Psoas muscle (tissue), 8 donors: ENCODE data around the gene SLC7A6OS. TPM values are rescaled to one million over a fixed set of nuclear protein-coding genes. Genes with fewer than 3 reads are reported as not detected.

Experiments used
- ATAC-seq, 4 donors: fragments of 200-7000 bp; cut with Tn5 transposase; one replicate each; pipeline ENCODE4 v1.9.1; 2020; ENCODE audit warnings: moderate library complexity in 3 of 4, mild to moderate bottlenecking in 2 of 4
- DNase-seq, 2 donors: peaks; one replicate each; pipeline ENCODE4 v3.0.0-alpha.2; 2020
- H3K27ac ChIP-seq: fragments of 200-600 bp; one replicate; pipeline ENCODE4 v1.8.0; 2022
- H3K27me3 ChIP-seq, 3 donors: fragments of 200-600 bp in 1 of 3; one replicate each; pipeline versions ENCODE4 v1.6.1 to v1.8.0; 2013 to 2022; ENCODE audit warnings: low read length in 2 of 3, mild to moderate bottlenecking in 2 of 3, moderate library complexity in 1 of 3; ENCODE audit not compliant: insufficient read depth in 3 of 3
- H3K36me3 ChIP-seq, 2 donors: fragments of 200-600 bp in 1 of 2; one replicate each; pipeline versions ENCODE4 v1.6.1 to v1.8.0; 2013 to 2022; ENCODE audit warnings: low read depth in 1 of 2, mild to moderate bottlenecking in 1 of 2, moderate library complexity in 1 of 2; ENCODE audit not compliant: insufficient read depth in 1 of 2
- H3K4me1 ChIP-seq: fragments of 200-600 bp; one replicate; pipeline ENCODE4 v1.8.0; 2022
- H3K4me3 ChIP-seq: fragments of 200-600 bp; one replicate; pipeline ENCODE4 v1.8.0; 2022; ENCODE audit warnings: mild to moderate bottlenecking
- H3K9me3 ChIP-seq: fragments of 200-600 bp; one replicate; pipeline ENCODE4 v1.8.0; 2022
- WGBS, 3 donors: extraction: QIAGEN DNeasy Blood & Tissue Kit; methylation state at CpG; one replicate each; pipeline versions ENCODE4 v1.1.6 to v1.1.7; 2013; 5-methylcytosine and 5-hydroxymethylcytosine counted together
- intact Hi-C, 2 donors: fragments of 100-400 bp; cut with DNase I; formaldehyde crosslinking; loops; one replicate each; pipeline versions ENCODE4 v1.11.0 to v1.14.2; 2022
- polyA plus RNA-seq, 3 donors: library from polyadenylated mRNA; stranded (reverse); fragments of 200-250 nt; gene quantifications; one replicate each; pipeline ENCODE4 v1.2.3, GENCODE V29; 2013
- total RNA-seq, 4 donors: library from RNA; stranded (reverse); fragmentation: NEBNext Ultra II Directional in 2 of 4; extraction: Animal tissue kit (Norgen Biotek cat#: 25700) in 2 of 4; gene quantifications; one replicate each; pipeline versions ENCODE4 v1.2.1 to v1.2.4, GENCODE V29; 2021 to 2023
- TF ChIP-seq, protein P1 (sequence below): fragments of 200-600 bp; IDR thresholded peaks from one replicate; pipeline ENCODE4 v1.8.0; 2022; ENCODE audit warnings: antibody characterized with exemption
- donor health status: healthy with polysubstance abuse.
- donor health status: DM: no; HTN: no; CAD: no; lungs with moderate emphysema.
- donor health status: Bipolar disorder and iron deficiency.
- donor health status: healthy.
- donor health status: DM: yes; HTN: yes; CAD: no.
- donor health status: DM: no; HTN: no; CAD: no.
- donor health status: DM: no; HTN: no; CAD: no.
- donor health status: DM: yes; HTN: yes; CAD: no.

The SLC7A6OS gene
- total and polyA plus RNA-seq, 7 donors: 5.8 to 16.3 (median 9.5) TPM

DNA sequence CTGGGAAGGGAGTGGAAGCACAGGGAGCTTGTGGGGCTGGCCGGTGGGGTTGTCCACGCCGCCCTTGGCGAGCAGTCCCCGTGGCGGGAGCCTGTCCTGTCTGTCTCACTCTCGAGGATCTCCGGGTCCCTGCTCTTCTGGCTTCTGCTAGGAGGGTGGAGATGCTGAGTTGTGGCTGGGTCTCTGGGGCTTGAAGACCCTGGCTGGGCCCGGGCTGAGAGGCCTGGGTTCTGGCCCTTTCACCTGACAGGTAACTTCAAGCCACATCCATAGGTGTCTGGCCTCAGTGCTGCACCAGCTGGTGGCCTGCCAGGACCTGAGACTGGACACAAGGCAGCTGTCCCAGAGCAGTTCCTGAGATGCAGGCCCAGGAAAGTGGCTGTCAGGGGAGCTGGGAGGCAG lies 46.8 kb upstream of the SLC7A6OS start:
- TF ChIP-seq, protein P1, sequence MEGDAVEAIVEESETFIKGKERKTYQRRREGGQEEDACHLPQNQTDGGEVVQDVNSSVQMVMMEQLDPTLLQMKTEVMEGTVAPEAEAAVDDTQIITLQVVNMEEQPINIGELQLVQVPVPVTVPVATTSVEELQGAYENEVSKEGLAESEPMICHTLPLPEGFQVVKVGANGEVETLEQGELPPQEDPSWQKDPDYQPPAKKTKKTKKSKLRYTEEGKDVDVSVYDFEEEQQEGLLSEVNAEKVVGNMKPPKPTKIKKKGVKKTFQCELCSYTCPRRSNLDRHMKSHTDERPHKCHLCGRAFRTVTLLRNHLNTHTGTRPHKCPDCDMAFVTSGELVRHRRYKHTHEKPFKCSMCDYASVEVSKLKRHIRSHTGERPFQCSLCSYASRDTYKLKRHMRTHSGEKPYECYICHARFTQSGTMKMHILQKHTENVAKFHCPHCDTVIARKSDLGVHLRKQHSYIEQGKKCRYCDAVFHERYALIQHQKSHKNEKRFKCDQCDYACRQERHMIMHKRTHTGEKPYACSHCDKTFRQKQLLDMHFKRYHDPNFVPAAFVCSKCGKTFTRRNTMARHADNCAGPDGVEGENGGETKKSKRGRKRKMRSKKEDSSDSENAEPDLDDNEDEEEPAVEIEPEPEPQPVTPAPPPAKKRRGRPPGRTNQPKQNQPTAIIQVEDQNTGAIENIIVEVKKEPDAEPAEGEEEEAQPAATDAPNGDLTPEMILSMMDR: no peak
- WGBS, 3 donors: 75 to 92% (median 85%) methylated on average over 9 of the region's 9 CpGs
- H3K27me3 ChIP-seq: no peaks in the 10 kb centered on the region
- H3K9me3 ChIP-seq: no peaks in the 10 kb centered on the region
- no peaks in the 10 kb centered on the region for H3K4me1 ChIP-seq
- no peak overlapping the region for H3K27ac ChIP-seq
- intact Hi-C loops: no loop called here
- no peak overlapping the region for H3K4me3 ChIP-seq
- ATAC-seq (no peak), DNase-seq (no peak)
- peaks cover 6 to 82% of the 10 kb centered on the region in 2 donors for H3K36me3 ChIP-seq

DNA sequence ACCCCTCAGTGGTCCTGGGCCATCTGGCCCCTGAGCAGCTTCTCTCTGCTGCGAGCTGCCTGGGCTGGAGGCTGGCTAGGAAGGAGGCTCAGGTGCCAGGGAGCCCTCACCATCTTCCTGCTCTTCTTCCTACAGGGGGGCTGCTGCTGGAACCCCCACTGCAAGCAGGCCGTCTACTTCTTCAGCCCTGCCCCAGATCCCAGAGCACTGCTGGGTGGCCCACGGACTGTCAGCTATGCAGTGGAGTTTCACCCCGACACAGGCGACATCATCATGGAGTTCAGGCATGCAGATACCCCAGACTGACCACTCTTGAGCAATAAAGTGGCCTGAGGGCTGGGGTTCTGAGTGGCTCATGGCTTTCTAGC lies 46.2 kb upstream of the SLC7A6OS start:
- DNase-seq (no peak), ATAC-seq (no peak)
- intact Hi-C loops: no loop called here
- whole genome bisulfite sequencing, 3 donors: 90 to 97% (median 91%) methylated on average over 5 of the region's 5 CpGs
- H3K36me3 ChIP-seq: peaks cover 6 to 88% of the 10 kb centered on the region in 2 donors
- TF ChIP-seq, protein P1: no peak
- no peaks in the 10 kb centered on the region for H3K4me1 ChIP-seq
- no peaks in the 10 kb centered on the region for H3K27me3 ChIP-seq
- H3K27ac ChIP-seq: no peak overlapping the region
- H3K9me3 ChIP-seq: no peaks in the 10 kb centered on the region
- no peak overlapping the region for H3K4me3 ChIP-seq

DNA sequence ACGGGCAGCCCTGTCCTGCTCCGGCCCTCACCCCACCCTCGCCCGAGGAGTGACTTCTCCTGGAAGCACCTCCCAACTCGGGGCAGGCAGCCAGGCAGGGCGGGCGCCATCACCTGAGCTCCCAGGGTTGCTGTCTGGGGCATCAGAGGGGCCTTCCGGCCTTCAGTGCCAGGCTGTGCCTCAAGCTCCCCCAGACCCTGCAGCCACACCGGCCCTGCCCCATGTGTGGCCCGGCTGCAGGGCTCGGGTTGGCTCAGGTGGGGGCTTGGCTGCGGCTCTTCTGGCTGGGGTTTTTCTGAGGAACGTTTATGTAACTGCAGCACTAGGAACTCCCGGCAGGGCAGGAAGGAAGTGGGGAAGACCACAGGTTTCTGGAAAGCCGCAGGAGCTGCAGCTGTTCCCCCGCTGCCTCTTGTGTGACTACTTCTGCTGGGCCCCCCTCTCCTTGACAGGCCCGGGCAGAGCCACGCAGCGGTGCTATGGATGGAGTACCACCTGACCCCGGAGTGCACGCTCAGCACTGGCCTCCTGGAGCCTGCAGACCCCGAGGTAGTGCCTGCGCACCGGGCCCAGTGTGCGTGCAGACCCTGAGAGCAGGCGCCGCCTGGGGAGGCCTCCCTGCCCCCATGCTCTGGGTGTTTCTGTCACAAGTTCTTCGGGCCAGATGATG lies 45.6 kb upstream of the SLC7A6OS start:
- Histone ChIP-seq H3K27ac (no peak overlapping the region), H3K27me3 (no peaks in the 10 kb centered on the region), H3K4me3 (no peak overlapping the region), H3K36me3 (peaks cover 6 to 93% of the 10 kb centered on the region in 2 donors), H3K9me3 (no peaks in the 10 kb centered on the region), H3K4me1 (no peaks in the 10 kb centered on the region)
- intact Hi-C loops: no loop called here
- ATAC-seq (no peak), DNase-seq (no peak)
- TF ChIP-seq, protein P1: no peak
- 73 to 85% (median 76%) methylated on average over 27 to 28 of the region's 28 CpGs for WGBS, 3 donors

DNA sequence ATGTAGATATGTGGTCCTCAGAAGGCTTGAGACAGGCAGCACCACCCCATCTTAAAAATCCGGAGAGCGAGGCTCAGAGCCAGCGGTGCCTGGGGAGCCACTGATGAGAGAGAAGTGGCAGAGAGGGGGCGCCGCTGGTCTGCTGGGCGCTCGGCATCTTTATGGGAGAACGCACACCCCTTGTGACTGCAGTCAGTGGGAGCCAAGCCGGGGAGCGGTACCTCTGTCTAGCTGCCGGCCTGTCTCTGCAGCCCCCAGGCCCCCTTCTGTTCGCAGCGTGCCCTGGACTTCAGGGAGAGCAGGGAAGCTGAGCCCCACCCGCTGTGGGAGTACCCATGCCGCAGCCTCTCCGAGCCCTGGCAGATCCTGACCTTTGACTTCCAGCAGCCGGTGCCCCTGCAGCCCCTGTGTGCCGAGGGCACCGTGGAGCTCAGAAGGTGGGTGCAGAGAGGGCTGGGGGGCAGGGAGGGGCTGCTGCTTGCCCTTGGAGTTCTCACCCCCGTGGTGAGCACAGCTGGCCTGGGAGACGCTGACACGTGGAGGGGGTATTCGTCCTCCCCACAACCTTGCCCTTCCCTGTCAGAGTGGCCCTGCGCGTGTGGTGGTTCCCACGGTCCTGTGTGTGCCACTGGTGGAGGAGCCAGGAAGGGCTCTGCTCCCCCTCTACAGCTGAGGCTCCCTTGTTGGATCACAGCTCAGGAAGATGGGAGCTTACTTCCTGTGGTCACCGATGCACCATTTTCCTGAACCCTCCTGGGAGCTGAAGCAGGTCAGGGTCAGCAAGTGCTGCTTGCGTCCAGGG lies 44.9 kb upstream of the SLC7A6OS start:
- ATAC-seq (no peak), DNase-seq (no peak)
- 84 to 86% (median 84%) methylated on average over 28 of the region's 28 CpGs for WGBS, 3 donors
- no peaks in the 10 kb centered on the region for H3K27me3 ChIP-seq
- H3K36me3 ChIP-seq: peaks cover 6 to 96% of the 10 kb centered on the region in 2 donors
- no peaks in the 10 kb centered on the region for H3K9me3 ChIP-seq
- intact Hi-C loops: no loop called here
- H3K4me3 ChIP-seq: no peak overlapping the region
- no peak overlapping the region for H3K27ac ChIP-seq
- TF ChIP-seq, protein P1: no peak
- H3K4me1 ChIP-seq: no peaks in the 10 kb centered on the region
